SH-SY5Y (cell line): ENCODE data around the gene ZSCAN25.

ENCODE experiments used
- GATA2 ChIP-seq: IDR thresholded peaks from 2 replicates; pipeline ENCODE4 v1.6.1; 2011; ENCODE audit warnings: mild to moderate bottlenecking, low read depth, low read length
- GATA3 ChIP-seq: IDR thresholded peaks from 2 replicates; pipeline ENCODE4 v1.6.1; 2011; ENCODE audit warnings: low read depth, mild to moderate bottlenecking, low read length, moderate library complexity

- no peak for TF ChIP-seq GATA2
- no peak for TF ChIP-seq GATA3
Measured at GRCh38 chr7:99677648-99678045, 60.9 kb downstream of the ZSCAN25 start.
